DOHH2 (cell line): ENCODE results near the gene UGT1A5.
"Not testable (repeated sequence)": the region's sequence is repeated elsewhere in the genome, so short reads cannot be mapped to it uniquely, and the experiment has no call there.

ENCODE experiments used
- CTCF ChIP-seq: fragments of 200-600 bp; sonication (generic); IDR thresholded peaks from one replicate; pipeline ENCODE4 v1.5.1; 2014; ENCODE audit warnings: antibody characterized with exemption, mild to moderate bottlenecking, low read depth, low read length; ENCODE audit not compliant: poor library complexity, severe bottlenecking
- EZH2phosphoT487 ChIP-seq: fragments of 200-600 bp; sonication (generic); IDR thresholded peaks from 2 replicates; pipeline ENCODE4 v1.6.1; 2017; ENCODE audit warnings: borderline replicate concordance, mild to moderate bottlenecking, antibody characterized with exemption, low read length, moderate library complexity, mixed read lengths

GRCh38 chr2:233750689-233751088 is 38.0 kb downstream of the UGT1A5 start:
- TF ChIP-seq CTCF, EZH2phosphoT487: not testable (repeated sequence)
